Activated CD4-positive, alpha-beta T cell treated with anti-CD3 and anti-CD28 coated beads, Interleukin-2, amount 50 U/mL, for 24 hours (primary cell): ENCODE results near the gene EIF5AL1.
"Not testable (repeated sequence)": the region's sequence is repeated elsewhere in the genome, so short reads cannot be mapped to it uniquely, and the experiment has no call there.

Experiments
- DNase-seq, 2 donors: peaks; one replicate each; pipeline ENCODE4 v3.0.0-alpha.2; 2020; ENCODE audit warnings: low read depth in 1 of 2, low spot score in 1 of 2

The EIF5AL1 gene

GRCh38 chr10:79511891-79512583, at the start of gene EIF5AL1:
EIF5AL1 (plus strand) TSS chr10:79512533; CDS start chr10:79512650, 117 bp downstream.
- DNase-seq = not testable (repeated sequence)

- DNase-seq = no peak
These were observed 48.5 kb upstream of the EIF5AL1 start for GRCh38 chr10:79463578-79464496.

GRCh38 chr10:79465341-79465740, 47.0 kb upstream of the EIF5AL1 start:
- no peak for DNase-seq

- DNase-seq = no peak
These were observed 44.2 kb upstream of the EIF5AL1 start for GRCh38 chr10:79468015-79468560.

- DNase-seq = no peak
These were observed 43.3 kb upstream of the EIF5AL1 start for GRCh38 chr10:79468841-79469585.

- DNase-seq = no peak
These were observed 42.2 kb upstream of the EIF5AL1 start for GRCh38 chr10:79470096-79470495.

- no peak for DNase-seq
These were observed 40.6 kb upstream of the EIF5AL1 start for GRCh38 chr10:79471776-79472175.

- DNase-seq = no peak
These were observed 39.9 kb upstream of the EIF5AL1 start for GRCh38 chr10:79472449-79472848.

GRCh38 chr10:79472951-79473350, 39.4 kb upstream of the EIF5AL1 start:
- DNase-seq = no peak

GRCh38 chr10:79473496-79474095, 38.7 kb upstream of the EIF5AL1 start:
- DNase-seq = no peak

GRCh38 chr10:79475119-79475653, 37.1 kb upstream of the EIF5AL1 start:
- no peak for DNase-seq

GRCh38 chr10:79475877-79476276, 36.5 kb upstream of the EIF5AL1 start:
- DNase-seq = no peak

- DNase-seq = no peak
These were observed 35.7 kb upstream of the EIF5AL1 start for GRCh38 chr10:79476645-79477044.

- DNase-seq = no peak
These were observed 34.9 kb upstream of the EIF5AL1 start for GRCh38 chr10:79477456-79477855.

- no peak for DNase-seq
These were observed 32.9 kb upstream of the EIF5AL1 start for GRCh38 chr10:79479283-79479909.

GRCh38 chr10:79482304-79482703, 30.0 kb upstream of the EIF5AL1 start:
- no peak for DNase-seq

- no peak for DNase-seq
These were observed 29.6 kb upstream of the EIF5AL1 start for GRCh38 chr10:79482741-79483140.

- DNase-seq = no peak
These were observed 29.0 kb upstream of the EIF5AL1 start for GRCh38 chr10:79483299-79483698.

GRCh38 chr10:79483948-79484347, 28.4 kb upstream of the EIF5AL1 start:
- no peak for DNase-seq

- no peak for DNase-seq
These were observed 27.9 kb upstream of the EIF5AL1 start for GRCh38 chr10:79484476-79484875.
